Raji (cell line): Measurements from ENCODE around the gene NKD1.

Experiments used
- POLR2A ChIP-seq: IDR thresholded peaks from 2 replicates; pipeline ENCODE4 v1.6.1; 2011; ENCODE audit warnings: low read depth, low read length, control low read depth; ENCODE audit not compliant: insufficient read depth

NKD1 gene

DNA sequence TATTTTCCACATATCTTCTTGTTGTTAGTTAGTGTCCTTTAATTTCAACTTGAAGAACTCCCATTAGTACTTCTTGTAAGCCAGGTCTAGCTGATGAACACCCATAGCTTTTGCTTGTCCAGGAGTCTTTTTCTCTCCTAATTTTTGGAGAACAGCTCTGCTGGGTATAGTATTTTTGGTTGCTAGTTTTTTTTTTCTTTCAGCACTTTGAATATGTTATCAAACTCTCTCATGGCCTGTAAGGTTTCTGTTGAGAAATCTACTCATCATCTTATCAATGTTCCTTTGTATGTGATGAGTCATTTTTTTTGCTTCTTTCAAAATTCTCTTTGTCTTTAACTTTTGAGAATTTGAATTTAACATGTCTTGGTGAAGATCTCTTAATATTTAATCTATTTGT, 31.8 kb upstream of the NKD1 start:
- TF ChIP-seq POLR2A: no peak

DNA sequence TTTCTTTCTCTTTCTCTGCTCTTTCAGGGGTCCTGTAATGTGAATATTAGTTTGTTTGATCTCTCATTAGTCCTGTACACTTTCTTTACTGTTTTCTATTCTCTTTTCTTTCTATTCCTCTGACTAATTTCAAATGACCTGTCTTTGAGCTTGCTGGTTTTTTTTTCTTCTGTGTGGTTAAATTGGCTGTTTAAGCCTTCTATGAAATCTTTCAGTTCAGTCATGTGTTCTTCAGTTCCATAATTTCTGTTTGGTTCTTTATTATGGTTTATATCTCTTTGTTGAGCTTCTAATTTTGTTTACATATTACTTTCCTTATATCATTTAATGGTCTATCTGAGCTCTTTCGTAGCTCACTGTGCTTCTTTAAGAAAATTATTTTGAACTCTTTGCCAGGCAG, 31.3 kb upstream of the NKD1 start:
- no peak for TF ChIP-seq POLR2A

DNA sequence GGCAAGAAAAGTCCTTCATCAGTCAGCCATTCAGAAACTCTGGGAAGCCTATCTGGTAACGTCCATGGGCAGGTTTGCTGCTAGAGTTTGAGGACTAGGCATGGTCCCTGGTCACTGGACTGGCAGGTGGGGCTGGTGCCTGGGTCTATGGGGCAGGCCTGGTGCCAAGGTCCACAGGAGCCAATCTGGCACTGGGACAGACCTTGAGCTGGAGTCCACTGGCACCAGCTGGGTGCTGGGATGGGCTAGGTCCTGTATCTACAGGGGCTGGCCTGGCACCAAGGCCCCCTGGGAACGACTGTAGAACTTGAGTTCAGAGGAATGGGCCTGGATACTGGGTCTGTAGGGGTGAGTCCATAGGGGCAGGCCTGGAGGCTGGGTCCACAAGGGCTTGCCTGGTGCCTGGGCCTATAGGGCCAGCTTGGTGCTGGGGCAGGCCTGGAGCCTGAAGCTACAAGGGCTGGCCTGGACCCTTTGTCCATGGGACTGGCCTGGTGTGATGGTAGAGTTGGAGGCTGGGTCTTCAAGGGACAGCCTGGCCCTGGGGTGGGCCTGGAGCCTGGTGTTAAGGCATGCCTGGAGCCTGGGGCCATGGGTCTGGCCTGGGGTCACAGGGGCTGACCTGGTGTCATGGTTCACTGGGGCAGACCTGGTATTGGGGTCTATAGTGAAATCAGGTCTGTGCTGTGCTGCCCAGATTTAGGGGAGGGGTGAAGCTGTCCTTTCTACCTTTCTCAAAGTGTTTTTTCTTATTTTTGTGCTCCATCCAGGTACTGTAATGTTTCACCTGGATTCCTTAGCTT, 30.5 kb upstream of the NKD1 start:
- no peak for TF ChIP-seq POLR2A

DNA sequence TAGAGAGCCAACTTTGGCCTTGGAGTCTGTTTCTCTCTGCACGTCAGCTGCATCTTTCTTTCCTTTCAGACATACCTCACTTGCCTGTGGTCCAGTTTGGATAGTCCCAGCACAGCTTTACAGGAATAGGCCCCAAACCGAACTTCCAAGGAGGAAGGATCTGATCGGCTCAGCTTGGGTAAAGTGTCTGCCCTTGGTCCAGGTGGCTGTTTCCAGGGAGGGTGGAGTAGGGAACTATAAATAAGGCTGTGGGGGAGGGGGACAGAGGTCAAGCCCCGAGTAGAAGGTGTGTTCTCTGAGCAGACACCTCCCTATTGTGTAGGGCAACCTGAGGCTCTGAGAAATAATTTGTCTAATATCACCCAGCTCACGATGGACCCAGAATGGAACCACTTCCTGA, 29.2 kb upstream of the NKD1 start:
- TF ChIP-seq POLR2A: no peak

DNA sequence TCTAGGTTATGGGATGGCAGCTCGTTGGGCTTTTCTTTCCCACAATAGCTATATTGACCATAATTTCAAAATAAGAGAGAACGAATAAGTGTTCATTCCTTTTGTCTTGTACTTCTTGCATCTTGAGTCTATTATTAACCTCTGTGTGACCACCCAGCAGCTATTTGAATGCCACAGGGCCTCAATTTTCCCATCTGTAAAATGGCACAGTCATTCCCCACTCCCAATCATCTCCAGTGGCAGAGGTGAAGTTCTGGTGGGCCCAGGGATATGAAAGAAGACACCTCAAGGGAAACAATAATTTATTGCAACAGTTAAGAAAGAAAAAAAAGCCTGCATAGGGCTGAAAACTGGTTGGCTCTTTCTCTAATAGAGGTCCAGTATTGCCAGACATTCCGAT, 28.6 kb upstream of the NKD1 start:
- no peak for TF ChIP-seq POLR2A

DNA sequence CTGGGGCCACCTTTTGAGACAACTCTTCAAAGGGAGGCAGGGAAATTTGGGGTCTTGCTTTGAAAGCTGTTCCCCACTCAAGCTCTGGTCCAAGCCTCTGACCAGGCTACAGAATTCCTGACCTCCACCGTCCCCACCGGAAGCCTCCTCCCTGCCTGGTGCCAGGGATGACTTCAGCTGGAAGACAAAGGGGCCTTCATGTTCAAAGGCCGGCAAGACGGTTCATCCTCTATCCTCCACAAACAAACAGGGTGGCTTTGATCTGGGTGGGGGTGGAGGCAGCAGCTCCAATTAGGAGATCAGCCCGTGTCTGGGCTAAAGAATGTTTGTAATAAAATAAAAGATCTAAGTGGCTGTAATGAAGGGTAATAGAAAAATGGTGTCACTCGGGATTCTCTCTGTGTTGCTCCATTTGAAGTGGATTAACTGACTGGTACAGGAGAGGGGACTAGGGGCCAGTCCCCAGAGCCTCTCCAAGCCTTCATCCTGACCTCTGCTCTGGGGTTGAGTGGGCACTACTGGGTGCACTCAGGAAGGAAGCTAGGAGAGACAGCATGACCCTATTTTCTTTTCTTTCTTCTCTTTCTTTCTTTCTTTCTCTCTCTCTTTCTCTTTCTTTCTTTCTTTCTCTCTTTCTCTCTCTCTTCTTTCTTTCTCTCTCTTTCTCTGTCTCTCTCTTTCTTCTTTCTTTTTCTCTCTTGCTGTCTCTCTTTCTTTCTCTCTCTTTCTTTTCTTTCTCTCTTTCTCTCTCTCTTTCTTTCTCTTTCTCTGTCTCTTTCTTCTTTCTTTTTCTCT, 27.5 kb upstream of the NKD1 start:
- no peak for TF ChIP-seq POLR2A

DNA sequence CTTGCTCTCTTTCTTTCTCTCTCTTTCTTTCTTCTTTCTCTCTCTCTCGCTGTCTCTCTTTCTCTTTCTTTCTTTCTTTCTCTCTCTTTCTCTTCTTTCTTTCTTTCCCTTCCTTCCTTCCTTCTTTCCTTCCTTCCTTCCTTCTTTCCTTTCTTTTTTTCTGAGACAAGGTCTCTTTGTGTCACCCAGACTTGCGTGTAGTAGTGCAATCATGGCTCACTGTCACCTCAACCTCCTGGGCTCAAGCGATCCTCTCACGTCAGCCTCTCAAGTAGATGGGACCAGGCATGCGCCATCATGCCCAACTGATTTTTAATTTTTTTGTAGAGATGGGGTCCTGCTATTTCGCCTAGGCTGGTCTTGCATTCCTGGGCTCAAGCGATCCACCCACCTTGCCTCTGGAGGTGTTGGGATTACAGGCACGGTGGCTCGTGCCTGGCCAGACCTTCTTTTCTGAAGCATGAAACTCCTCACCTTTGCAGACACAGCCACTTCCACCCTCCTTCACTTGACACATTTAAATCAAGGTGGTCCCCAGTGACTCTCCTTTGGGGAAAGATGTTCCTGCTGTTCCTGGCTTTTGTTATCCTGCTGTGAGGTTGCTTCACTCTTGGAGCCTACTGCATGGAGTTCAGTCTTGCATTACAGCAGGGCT, 26.8 kb upstream of the NKD1 start:
- TF ChIP-seq POLR2A: no peak

DNA sequence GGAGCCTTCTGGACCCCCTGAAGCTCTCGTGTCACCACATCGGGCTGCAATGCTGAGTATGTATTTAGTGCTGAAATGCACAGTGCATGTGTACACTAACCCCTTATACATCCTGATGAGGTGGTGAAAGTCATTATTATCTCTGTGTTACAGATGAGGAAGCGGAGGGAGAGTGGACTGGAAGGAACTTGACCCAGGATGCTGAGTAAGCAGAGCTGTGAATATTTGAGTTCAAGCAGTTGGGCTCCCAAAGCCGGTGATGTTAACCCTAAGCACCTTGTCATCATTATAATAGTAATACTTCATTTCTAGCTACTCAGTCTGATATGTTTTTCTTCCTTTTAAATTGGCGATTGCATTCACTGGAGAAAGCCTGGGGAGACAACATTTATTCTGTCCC, 25.9 kb upstream of the NKD1 start:
- TF ChIP-seq POLR2A: no peak

DNA sequence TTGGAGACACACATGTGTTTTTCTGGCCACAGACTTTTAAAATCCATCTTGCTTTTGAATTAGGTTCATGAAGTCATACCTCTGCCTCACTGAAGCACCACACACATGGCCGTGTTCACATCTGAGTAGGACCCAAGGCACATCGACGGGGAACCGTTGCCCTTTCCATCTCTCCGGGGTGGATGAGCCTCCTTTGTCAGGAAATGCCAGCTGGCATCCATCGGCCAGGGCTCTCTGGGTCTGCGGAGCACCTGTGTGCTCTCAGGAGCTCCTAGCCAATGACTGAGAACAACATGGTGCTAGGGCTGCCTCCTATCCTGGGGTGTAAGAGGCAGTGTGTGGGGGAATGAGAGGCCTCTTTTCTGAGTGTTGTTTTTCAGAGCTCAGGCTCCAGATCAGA, 24.5 kb upstream of the NKD1 start:
- TF ChIP-seq POLR2A: no peak

DNA sequence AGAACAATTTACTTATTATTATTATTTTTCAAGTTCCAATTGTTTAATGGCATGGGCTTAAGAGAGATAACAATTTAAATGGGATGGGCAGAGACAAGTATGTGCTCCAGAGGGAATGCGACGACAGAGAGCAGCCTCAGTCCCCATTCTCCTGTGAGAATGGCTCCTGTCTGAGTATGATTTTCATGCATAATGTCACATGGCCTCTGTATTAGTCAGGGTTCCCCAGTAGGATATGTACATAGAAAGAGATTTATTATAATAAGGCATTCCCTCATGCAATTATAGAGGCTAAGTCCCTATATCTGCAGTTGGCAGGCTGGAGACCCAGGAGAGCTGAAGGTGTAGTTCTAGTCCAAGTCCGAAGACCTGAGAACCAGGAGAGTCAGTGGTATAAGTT, 22.9 kb upstream of the NKD1 start:
- TF ChIP-seq POLR2A: no peak

DNA sequence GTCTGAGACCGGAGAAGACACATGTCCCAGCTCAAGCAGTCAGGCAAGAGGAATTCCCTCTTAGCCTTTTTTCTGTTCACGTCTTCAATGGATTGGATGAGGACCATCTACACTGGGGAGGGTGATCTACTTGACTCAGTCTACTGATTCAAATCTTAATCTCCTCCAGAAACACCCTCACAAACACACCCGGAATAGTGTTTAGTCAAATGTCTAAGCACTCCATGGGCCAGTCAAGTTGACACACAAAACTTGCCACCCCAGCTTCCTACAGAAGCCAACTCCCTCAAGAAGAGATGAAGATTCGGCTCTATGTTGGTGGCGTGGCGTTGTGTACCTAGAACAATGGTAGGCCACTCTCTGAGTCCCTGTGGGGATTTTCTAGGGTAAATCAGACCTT, 22.5 kb upstream of the NKD1 start:
- TF ChIP-seq POLR2A: no peak

DNA sequence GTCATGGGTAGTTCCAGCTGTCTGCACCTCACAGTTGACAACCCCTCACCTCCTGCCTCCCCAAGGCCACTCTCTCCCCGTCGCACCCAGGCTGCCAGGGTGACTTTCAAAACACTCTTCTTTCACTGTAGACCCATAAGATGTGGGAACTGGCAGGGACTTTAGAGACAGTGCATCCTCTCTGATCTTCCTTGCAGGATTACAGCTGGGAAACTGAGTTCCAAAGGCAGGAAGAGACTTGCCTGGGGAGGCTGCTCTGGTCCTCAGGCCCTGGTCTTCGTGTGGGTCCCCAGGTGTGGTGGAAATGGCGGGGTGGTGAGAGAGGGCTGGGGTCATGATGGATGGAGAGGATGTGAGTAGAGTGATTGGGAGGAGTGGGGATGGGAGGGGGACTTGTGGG, 21.9 kb upstream of the NKD1 start:
- no peak for TF ChIP-seq POLR2A

DNA sequence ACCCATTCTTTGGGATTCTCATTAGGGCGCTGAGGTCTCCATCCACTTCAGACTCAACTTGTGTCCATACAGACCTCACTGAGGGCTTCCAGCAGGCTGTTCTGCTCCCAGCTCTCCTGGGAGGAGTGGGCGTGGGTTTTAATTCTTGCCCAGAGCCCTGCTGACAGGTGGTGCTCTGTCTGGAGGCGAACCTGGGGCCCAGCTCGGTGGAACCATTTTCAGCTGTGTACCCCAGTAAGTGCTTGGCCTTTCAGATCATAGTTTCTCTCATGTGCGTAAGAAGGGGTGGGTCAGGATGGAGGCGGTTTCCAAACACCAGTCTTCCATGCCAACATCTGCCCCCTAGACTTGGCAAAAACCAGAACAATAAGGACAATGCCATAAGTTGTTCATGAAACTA, 21.4 kb upstream of the NKD1 start:
- TF ChIP-seq POLR2A: no peak

DNA sequence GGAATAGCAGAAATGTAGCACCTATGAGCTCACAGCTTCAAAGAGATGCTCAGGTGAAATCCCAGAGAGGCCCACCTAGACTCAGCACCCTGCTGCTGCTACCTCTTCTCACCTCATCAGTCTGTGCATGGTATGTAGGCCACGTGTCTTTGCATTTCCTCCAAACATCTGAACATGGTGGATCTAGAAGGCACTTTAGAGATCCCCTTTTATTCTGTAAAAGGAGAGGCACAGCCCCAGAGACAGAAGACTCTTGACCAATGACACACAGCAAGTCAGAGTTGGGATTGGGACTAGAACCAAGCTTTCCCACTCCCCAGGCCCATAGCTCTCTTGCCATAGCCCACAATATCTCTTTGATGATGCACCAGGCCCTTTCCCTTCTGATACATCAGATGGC, 19.4 kb upstream of the NKD1 start:
- no peak for TF ChIP-seq POLR2A

DNA sequence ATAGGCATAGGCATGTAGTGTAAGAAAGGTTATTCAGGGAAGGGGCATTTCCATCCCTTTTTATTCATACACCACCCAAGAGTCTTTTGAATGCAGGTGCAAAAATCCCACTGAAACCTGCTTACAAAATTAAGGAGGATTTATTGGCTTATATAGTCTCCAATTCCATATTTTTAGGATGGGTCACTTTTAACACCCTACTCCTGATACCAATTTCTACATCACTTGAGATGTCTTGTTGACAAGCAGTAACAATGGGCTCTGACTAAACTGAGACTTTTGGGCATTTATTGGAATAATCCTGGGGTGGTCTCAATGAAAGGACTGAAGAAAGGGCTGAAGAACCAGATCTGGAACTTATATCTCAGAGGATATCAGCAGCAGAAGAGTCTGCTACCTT, 18.9 kb upstream of the NKD1 start:
- no peak for TF ChIP-seq POLR2A
